ENCODE measurements around the gene ANO2. TPM values are rescaled to one million over a fixed set of nuclear protein-coding genes. Genes with fewer than 3 reads are reported as not detected.

The ANO2 gene
- total and polyA plus RNA-seq, 4 donors, result 0.03 to 0.25 (median 0.15) TPM

DNA sequence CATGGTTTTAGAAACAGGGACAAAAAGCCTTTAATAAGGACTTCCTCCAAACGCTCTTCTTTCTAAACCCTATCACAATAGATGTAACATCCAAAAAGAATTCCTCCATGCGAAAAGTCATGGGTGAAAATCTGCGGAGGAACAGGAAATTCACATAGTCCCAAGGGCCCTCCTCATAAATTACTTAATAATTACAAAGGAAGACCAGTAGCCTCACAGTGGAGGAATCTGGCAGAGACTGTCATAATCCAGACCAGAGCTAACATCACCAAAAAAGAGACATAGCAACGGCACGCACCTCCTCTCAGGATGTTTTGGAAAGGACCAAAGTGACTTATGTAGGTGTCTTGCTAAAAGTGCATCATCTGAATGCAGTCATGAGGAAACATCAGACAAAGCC, 165.7 kb downstream of the ANO2 start:
- Histone ChIP-seq H3K9ac (ENCODE audit: low read depth in 1 of 2, low read length in 2 of 2) (no peak overlapping the region), H3K9me3 (ENCODE audit: control insufficient read depth in 4 of 4, low read length in 3 of 4) (peaks cover 0 to 4% (median 0%) of the 10 kb centered on the region in 4 donors), H3K4me3 (ENCODE audit: low read depth in 1 of 3, low read length in 3 of 3) (no peak overlapping the region), H3K36me3 (ENCODE audit: control insufficient read depth in 4 of 4, insufficient read depth in 3 of 4, low read depth in 1 of 4, low read length in 3 of 4) (no peaks in the 10 kb centered on the region), H3K4me1 (ENCODE audit: control insufficient read depth in 4 of 4, insufficient read depth in 4 of 4, low read length in 3 of 4) (no peaks in the 10 kb centered on the region), H3K27me3 (ENCODE audit: control insufficient read depth in 4 of 4, insufficient read depth in 4 of 4, low read length in 3 of 4) (peaks cover 0 to 7% (median 0%) of the 10 kb centered on the region in 4 donors), H3K27ac (ENCODE audit: low read depth in 1 of 2, low read length in 2 of 2) (no peak overlapping the region)
- TF ChIP-seq HNF4A (conservative IDR thresholded peaks at IDR 0.05) (no peak), JUND (IDR thresholded peaks at IDR 0.05) (no peak), RXRA (IDR thresholded peaks at IDR 0.05) (no peak), EGR1 (IDR thresholded peaks at IDR 0.05; ENCODE audit: low read depth in 2 of 2) (no peak), SP1 (IDR thresholded peaks at IDR 0.05) (no peak), YY1 (IDR thresholded peaks at IDR 0.05) (no peak), GABPA (IDR thresholded peaks at IDR 0.05 in 1 of 2, conservative IDR thresholded peaks at IDR 0.05 in 1 of 2) (no peak), HNF4G (IDR thresholded peaks at IDR 0.05) (no peak), FOXA1 (IDR thresholded peaks at IDR 0.05) (no peak), NR2F2 (IDR thresholded peaks at IDR 0.05) (no peak), FOXA2 (IDR thresholded peaks at IDR 0.05) (no peak), TAF1 (conservative IDR thresholded peaks at IDR 0.05) (no peak), RAD21 (IDR thresholded peaks at IDR 0.05) (no peak)
- TF ChIP-seq, protein P1, sequence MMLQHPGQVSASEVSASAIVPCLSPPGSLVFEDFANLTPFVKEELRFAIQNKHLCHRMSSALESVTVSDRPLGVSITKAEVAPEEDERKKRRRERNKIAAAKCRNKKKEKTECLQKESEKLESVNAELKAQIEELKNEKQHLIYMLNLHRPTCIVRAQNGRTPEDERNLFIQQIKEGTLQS (IDR thresholded peaks at IDR 0.05), result no peak
- TF ChIP-seq, protein P2, sequence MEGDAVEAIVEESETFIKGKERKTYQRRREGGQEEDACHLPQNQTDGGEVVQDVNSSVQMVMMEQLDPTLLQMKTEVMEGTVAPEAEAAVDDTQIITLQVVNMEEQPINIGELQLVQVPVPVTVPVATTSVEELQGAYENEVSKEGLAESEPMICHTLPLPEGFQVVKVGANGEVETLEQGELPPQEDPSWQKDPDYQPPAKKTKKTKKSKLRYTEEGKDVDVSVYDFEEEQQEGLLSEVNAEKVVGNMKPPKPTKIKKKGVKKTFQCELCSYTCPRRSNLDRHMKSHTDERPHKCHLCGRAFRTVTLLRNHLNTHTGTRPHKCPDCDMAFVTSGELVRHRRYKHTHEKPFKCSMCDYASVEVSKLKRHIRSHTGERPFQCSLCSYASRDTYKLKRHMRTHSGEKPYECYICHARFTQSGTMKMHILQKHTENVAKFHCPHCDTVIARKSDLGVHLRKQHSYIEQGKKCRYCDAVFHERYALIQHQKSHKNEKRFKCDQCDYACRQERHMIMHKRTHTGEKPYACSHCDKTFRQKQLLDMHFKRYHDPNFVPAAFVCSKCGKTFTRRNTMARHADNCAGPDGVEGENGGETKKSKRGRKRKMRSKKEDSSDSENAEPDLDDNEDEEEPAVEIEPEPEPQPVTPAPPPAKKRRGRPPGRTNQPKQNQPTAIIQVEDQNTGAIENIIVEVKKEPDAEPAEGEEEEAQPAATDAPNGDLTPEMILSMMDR (IDR thresholded peaks at IDR 0.05; ENCODE audit: low read depth, low read length, missing input control), result no peak
- TF ChIP-seq, protein P3, sequence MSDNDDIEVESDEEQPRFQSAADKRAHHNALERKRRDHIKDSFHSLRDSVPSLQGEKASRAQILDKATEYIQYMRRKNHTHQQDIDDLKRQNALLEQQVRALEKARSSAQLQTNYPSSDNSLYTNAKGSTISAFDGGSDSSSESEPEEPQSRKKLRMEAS (IDR thresholded peaks at IDR 0.05), result no peak
- no peak for DNase-seq (ENCODE audit: low spot score)
- WGBS, result 87% methylated on average over 5 of the region's 5 CpGs

DNA sequence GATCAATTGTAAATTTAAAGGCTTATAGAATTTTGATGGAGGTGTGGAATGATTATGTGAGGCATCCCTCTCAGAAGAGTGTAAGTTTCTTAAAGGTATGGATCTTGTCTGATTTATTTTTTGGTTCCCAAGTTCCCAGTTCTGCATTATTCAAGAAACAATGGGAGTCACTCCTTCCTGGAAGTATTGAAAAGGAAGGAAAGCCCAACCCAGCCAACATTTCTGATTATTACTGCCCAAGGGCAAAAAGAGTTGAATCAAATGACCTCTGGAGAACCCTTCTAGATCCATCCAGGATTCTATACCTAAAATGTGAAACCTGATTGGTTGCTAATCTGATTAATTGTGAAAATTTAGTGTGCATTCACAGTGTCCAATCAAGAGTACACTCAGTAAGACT, 166.2 kb downstream of the ANO2 start:
- Histone ChIP-seq H3K27me3 (ENCODE audit: control insufficient read depth in 4 of 4, insufficient read depth in 4 of 4, low read length in 3 of 4) (peaks cover 0 to 7% (median 0%) of the 10 kb centered on the region in 4 donors), H3K9ac (ENCODE audit: low read depth in 1 of 2, low read length in 2 of 2) (no peak overlapping the region), H3K4me1 (ENCODE audit: control insufficient read depth in 4 of 4, insufficient read depth in 4 of 4, low read length in 3 of 4) (no peaks in the 10 kb centered on the region), H3K4me3 (ENCODE audit: low read depth in 1 of 3, low read length in 3 of 3) (no peak overlapping the region), H3K36me3 (ENCODE audit: control insufficient read depth in 4 of 4, insufficient read depth in 3 of 4, low read depth in 1 of 4, low read length in 3 of 4) (no peaks in the 10 kb centered on the region), H3K27ac (ENCODE audit: low read depth in 1 of 2, low read length in 2 of 2) (no peak overlapping the region), H3K9me3 (ENCODE audit: control insufficient read depth in 4 of 4, low read length in 3 of 4) (peaks cover 0 to 4% (median 0%) of the 10 kb centered on the region in 4 donors)
- DNase-seq (ENCODE audit: low spot score), result no peak
- TF ChIP-seq TAF1 (conservative IDR thresholded peaks at IDR 0.05) (no peak), EGR1 (IDR thresholded peaks at IDR 0.05; ENCODE audit: low read depth in 2 of 2) (no peak)

DNA sequence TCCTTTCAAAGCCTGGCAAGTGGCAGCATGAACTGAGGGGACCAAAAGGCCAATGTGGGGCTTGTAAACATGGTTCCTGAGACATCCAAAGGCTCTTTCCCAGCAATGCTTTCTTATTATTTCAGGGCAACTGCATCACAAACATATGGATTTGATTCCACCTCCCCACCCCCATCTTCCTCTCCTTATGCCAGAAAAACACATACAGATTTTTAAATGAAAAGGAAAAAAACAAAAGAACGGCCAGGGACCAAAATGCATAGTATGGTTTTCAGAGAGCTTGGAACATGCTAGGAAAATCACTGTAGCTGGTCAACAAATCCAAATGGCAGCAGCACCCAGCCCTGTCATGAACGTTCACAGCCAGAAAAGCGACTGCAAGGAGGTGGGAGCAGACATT, 167.6 kb downstream of the ANO2 start:
- no peak overlapping the region for H3K9ac ChIP-seq (ENCODE audit: low read depth in 1 of 2, low read length in 2 of 2)
- 74% methylated on average over 3 of the region's 3 CpGs for WGBS

More for the DNA sequence above, 167.6 kb downstream of the ANO2 start:
- Histone ChIP-seq H3K36me3 (ENCODE audit: control insufficient read depth in 4 of 4, insufficient read depth in 3 of 4, low read depth in 1 of 4, low read length in 3 of 4) (no peaks in the 10 kb centered on the region), H3K9me3 (ENCODE audit: control insufficient read depth in 4 of 4, low read length in 3 of 4) (peaks cover 0 to 4% (median 0%) of the 10 kb centered on the region in 4 donors), H3K4me3 (ENCODE audit: low read depth in 1 of 3, low read length in 3 of 3) (no peak overlapping the region), H3K4me1 (ENCODE audit: control insufficient read depth in 4 of 4, insufficient read depth in 4 of 4, low read length in 3 of 4) (no peaks in the 10 kb centered on the region), H3K27ac (ENCODE audit: low read depth in 1 of 2, low read length in 2 of 2) (no peak overlapping the region), H3K27me3 (ENCODE audit: control insufficient read depth in 4 of 4, insufficient read depth in 4 of 4, low read length in 3 of 4) (peaks cover 0 to 15% (median 0%) of the 10 kb centered on the region in 4 donors)
- TF ChIP-seq FOXA2 (IDR thresholded peaks at IDR 0.05) (no peak), EGR1 (IDR thresholded peaks at IDR 0.05; ENCODE audit: low read depth in 2 of 2) (no peak), HNF4A (conservative IDR thresholded peaks at IDR 0.05) (no peak), RAD21 (IDR thresholded peaks at IDR 0.05) (no peak), SP1 (IDR thresholded peaks at IDR 0.05) (no peak), TAF1 (conservative IDR thresholded peaks at IDR 0.05) (no peak), RXRA (IDR thresholded peaks at IDR 0.05) (no peak)
- TF ChIP-seq, protein P4, sequence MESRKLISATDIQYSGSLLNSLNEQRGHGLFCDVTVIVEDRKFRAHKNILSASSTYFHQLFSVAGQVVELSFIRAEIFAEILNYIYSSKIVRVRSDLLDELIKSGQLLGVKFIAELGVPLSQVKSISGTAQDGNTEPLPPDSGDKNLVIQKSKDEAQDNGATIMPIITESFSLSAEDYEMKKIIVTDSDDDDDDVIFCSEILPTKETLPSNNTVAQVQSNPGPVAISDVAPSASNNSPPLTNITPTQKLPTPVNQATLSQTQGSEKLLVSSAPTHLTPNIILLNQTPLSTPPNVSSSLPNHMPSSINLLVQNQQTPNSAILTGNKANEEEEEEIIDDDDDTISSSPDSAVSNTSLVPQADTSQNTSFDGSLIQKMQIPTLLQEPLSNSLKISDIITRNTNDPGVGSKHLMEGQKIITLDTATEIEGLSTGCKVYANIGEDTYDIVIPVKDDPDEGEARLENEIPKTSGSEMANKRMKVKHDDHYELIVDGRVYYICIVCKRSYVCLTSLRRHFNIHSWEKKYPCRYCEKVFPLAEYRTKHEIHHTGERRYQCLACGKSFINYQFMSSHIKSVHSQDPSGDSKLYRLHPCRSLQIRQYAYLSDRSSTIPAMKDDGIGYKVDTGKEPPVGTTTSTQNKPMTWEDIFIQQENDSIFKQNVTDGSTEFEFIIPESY (IDR thresholded peaks at IDR 0.05), result no peak
- TF ChIP-seq, protein P2 (IDR thresholded peaks at IDR 0.05; ENCODE audit: low read depth, low read length, missing input control), result no peak
- TF ChIP-seq, protein P5, sequence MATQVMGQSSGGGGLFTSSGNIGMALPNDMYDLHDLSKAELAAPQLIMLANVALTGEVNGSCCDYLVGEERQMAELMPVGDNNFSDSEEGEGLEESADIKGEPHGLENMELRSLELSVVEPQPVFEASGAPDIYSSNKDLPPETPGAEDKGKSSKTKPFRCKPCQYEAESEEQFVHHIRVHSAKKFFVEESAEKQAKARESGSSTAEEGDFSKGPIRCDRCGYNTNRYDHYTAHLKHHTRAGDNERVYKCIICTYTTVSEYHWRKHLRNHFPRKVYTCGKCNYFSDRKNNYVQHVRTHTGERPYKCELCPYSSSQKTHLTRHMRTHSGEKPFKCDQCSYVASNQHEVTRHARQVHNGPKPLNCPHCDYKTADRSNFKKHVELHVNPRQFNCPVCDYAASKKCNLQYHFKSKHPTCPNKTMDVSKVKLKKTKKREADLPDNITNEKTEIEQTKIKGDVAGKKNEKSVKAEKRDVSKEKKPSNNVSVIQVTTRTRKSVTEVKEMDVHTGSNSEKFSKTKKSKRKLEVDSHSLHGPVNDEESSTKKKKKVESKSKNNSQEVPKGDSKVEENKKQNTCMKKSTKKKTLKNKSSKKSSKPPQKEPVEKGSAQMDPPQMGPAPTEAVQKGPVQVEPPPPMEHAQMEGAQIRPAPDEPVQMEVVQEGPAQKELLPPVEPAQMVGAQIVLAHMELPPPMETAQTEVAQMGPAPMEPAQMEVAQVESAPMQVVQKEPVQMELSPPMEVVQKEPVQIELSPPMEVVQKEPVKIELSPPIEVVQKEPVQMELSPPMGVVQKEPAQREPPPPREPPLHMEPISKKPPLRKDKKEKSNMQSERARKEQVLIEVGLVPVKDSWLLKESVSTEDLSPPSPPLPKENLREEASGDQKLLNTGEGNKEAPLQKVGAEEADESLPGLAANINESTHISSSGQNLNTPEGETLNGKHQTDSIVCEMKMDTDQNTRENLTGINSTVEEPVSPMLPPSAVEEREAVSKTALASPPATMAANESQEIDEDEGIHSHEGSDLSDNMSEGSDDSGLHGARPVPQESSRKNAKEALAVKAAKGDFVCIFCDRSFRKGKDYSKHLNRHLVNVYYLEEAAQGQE (IDR thresholded peaks at IDR 0.05), result no peak
- no peak for DNase-seq (ENCODE audit: low spot score)

Measured in liver (tissue), 9 donors.